Skeletal muscle tissue (tissue), 4 donors: ENCODE data around the gene CIRBP. TPM values are rescaled to one million over a fixed set of nuclear protein-coding genes. Genes with fewer than 3 reads are reported as not detected.
"Not testable (repeated sequence)": the region's sequence is repeated elsewhere in the genome, so short reads cannot be mapped to it uniquely, and the experiment has no call there.

ENCODE experiments used
- H3K27ac ChIP-seq: one replicate; pipeline ENCODE4 v1.7.0; 2013; ENCODE audit warnings: mild to moderate bottlenecking, low read depth, low read length, inconsistent platforms
- H3K27me3 ChIP-seq, 3 donors: one replicate each; pipeline ENCODE4 v1.7.0; 2013; ENCODE audit warnings: low read length in 3 of 3; ENCODE audit not compliant: control insufficient read depth in 3 of 3, insufficient read depth in 3 of 3
- H3K36me3 ChIP-seq, 3 donors: one replicate each; pipeline ENCODE4 v1.7.0; 2013; ENCODE audit warnings: low read length in 3 of 3; ENCODE audit not compliant: control insufficient read depth in 3 of 3, insufficient read depth in 3 of 3
- H3K4me1 ChIP-seq, 3 donors: one replicate each; pipeline ENCODE4 v1.7.0; 2013; ENCODE audit warnings: low read length in 3 of 3, mild to moderate bottlenecking in 3 of 3; ENCODE audit not compliant: control insufficient read depth in 3 of 3, insufficient read depth in 3 of 3
- H3K4me3 ChIP-seq, 3 donors: one replicate each; pipeline ENCODE4 v1.7.0; 2013; ENCODE audit warnings: low read length in 3 of 3
- H3K9ac ChIP-seq, 3 donors: one replicate each; pipeline ENCODE4 v1.7.0; 2013; ENCODE audit warnings: low read length in 3 of 3, mild to moderate bottlenecking in 3 of 3, moderate library complexity in 2 of 3, low read depth in 1 of 3
- H3K9me3 ChIP-seq, 3 donors: one replicate each; pipeline ENCODE4 v1.7.0; 2013; ENCODE audit warnings: low read length in 3 of 3; ENCODE audit not compliant: control insufficient read depth in 3 of 3
- total RNA-seq: library from RNA; depleted of rRNA; stranded (reverse); fragments of >200 nt; gene quantifications from one replicate; pipeline ENCODE4 v1.2.3, GENCODE V29; 2014
- donor health status: Osteomylitis.

Gene CIRBP
- total RNA-seq, 1 donor from 2014 or later = 413 TPM

- Histone ChIP-seq H3K27me3 (peaks cover 42 to 65% (median 65%) of the 10 kb centered on the region in 3 donors), H3K9ac (no peak overlapping the region), H3K36me3 (no peaks in the 10 kb centered on the region)
These were observed 43.9 kb downstream of the CIRBP start for GRCh38 chr19:1312767-1313694.

GRCh38 chr19:1313695-1314613 lies 44.8 kb downstream of the CIRBP start:
- no peaks in the 10 kb centered on the region for H3K9me3 ChIP-seq
- peaks cover 3 to 8% (median 4%) of the 10 kb centered on the region in 3 donors for H3K4me1 ChIP-seq
- peaks cover 48 to 73% (median 71%) of the 10 kb centered on the region in 3 donors for H3K27me3 ChIP-seq
- H3K27ac ChIP-seq = no peak overlapping the region
- no peak overlapping the region for H3K9ac ChIP-seq
- H3K4me3 ChIP-seq = no peak overlapping the region
- no peaks in the 10 kb centered on the region for H3K36me3 ChIP-seq

More at GRCh38 chr19:1312767-1313694, 43.9 kb downstream of the CIRBP start:
- Histone ChIP-seq H3K27ac (no peak overlapping the region), H3K4me3 (no peak overlapping the region), H3K9me3 (no peaks in the 10 kb centered on the region), H3K4me1 (peaks cover 3 to 8% (median 4%) of the 10 kb centered on the region in 3 donors)

DNA sequence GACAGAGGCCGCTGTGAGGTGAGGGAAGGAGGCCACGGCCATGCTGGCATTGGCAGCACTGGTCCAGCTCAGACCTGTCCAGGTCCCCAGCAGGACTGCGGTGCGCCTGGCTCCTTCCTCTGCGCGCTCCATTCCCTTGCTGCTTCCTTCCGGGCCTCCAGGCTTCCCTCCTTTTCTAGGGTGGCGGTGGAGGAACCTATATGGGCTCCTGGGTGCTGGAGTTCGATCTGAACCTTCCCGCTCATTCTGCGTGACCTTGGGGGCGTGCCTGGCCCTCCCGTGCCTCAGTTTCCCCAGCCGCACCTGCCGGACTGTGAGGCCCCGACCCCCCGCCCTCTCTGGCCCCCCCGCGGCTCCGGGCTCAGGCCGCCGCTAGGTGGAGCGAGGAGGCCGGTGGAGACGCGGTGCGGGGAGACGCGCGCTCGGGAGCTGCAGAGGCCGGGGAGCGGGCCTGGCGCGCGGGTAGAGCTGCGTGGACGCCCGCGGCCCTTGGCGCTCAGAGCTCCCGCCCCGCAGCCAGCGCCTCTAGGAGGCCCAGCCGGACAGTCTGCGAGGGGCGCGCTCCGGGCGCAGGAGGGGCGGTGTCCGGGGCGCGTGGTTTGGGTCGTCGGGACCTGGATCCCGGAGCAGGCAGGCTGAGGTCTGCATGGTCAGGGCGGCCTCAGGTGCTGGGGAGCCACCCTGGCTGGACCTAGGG lies 46.5 kb downstream of the CIRBP start:
- Histone ChIP-seq H3K9me3 (no peaks in the 10 kb centered on the region), H3K27me3 (peaks cover 53 to 67% (median 58%) of the 10 kb centered on the region in 3 donors), H3K4me3 (no peak overlapping the region), H3K36me3 (no peaks in the 10 kb centered on the region), H3K27ac (no peak overlapping the region), H3K4me1 (peaks cover 3 to 8% (median 4%) of the 10 kb centered on the region in 3 donors), H3K9ac (peak overlapping the region in 1 of 3 donors; percentile 40)

- H3K36me3 ChIP-seq = no peaks in the 10 kb centered on the region
- peaks cover 3 to 8% (median 4%) of the 10 kb centered on the region in 3 donors for H3K4me1 ChIP-seq
- no peak overlapping the region for H3K9ac ChIP-seq
- no peak overlapping the region for H3K4me3 ChIP-seq
- H3K9me3 ChIP-seq = no peaks in the 10 kb centered on the region
- no peak overlapping the region for H3K27ac ChIP-seq
- peaks cover 53 to 69% (median 56%) of the 10 kb centered on the region in 3 donors for H3K27me3 ChIP-seq
These were observed 47.3 kb downstream of the CIRBP start for GRCh38 chr19:1316466-1316865.

- Histone ChIP-seq H3K4me3 (no peak overlapping the region), H3K9me3 (no peaks in the 10 kb centered on the region), H3K36me3 (no peaks in the 10 kb centered on the region), H3K4me1 (peaks cover 3 to 8% (median 4%) of the 10 kb centered on the region in 3 donors), H3K27ac (no peak overlapping the region), H3K27me3 (peaks cover 58 to 73% (median 60%) of the 10 kb centered on the region in 3 donors), H3K9ac (no peak overlapping the region)
These were observed 48.3 kb downstream of the CIRBP start for GRCh38 chr19:1317274-1318003.

DNA sequence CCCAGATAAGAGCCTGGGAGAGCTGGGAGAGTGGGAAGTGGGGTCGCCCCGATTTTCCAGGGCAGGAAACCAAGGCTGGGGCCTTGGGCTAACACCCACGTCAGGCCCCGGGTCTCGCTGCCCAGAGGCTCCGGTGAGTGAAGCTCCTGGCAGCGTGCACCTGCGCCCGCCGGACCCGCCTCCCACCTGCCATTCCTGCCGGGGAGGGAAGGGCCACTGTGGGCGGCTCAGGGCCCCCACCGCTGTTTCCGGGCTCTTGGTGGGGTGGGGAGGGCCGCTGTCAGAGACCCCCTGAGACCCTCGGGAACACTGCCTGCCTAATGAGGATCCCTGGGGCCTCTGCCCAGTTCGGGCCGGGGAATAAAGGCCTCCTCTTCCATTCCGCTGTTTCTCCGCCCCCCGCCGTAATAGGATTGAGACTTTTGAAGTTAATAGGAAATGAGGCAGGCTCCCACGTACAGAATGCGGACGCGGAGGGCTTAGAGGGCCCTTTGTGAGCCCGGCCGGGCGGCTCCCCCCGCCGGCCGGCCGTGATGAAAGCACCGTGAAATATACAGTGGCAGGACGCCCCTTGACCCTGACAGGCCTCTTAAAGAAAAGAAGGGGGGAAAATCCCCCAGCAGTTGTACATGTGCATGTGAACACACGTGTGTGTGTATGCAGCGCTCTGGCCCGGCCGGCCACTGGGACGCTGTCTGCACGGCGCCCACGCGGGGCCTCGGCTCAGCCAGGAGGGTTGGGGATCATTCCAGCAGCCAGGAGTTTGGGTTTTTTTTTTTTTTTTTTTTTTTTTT lies 49.7 kb downstream of the CIRBP start:
- no peaks in the 10 kb centered on the region for H3K36me3 ChIP-seq
- H3K27ac ChIP-seq = no peak overlapping the region
- H3K9me3 ChIP-seq = no peaks in the 10 kb centered on the region
- peaks cover 50 to 74% (median 58%) of the 10 kb centered on the region in 3 donors for H3K27me3 ChIP-seq
- no peak overlapping the region for H3K4me3 ChIP-seq
- peaks cover 3 to 8% (median 4%) of the 10 kb centered on the region in 3 donors for H3K4me1 ChIP-seq
- no peak overlapping the region for H3K9ac ChIP-seq

DNA sequence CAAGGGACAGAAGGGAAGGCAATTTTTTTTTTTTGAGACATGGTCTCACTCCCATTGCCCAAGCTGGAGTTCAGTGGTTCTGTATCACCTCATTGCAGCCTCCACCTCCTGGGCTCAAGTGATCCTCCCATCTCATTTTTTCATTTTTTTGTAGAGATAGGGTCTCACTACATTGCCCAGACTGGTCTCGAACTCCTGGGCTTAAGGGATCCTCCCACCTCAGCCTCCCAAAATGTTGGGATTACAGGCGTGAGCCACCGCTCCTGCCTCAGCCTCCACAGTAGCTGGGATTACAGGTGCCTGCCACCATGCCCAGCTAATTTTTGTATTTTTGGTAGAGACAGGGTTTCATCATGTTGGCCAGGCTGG lies 51.1 kb downstream of the CIRBP start:
- H3K4me3 ChIP-seq, H3K9ac ChIP-seq: not testable (repeated sequence)
- peaks cover 54 to 76% (median 57%) of the 10 kb centered on the region in 3 donors for H3K27me3 ChIP-seq

DNA sequence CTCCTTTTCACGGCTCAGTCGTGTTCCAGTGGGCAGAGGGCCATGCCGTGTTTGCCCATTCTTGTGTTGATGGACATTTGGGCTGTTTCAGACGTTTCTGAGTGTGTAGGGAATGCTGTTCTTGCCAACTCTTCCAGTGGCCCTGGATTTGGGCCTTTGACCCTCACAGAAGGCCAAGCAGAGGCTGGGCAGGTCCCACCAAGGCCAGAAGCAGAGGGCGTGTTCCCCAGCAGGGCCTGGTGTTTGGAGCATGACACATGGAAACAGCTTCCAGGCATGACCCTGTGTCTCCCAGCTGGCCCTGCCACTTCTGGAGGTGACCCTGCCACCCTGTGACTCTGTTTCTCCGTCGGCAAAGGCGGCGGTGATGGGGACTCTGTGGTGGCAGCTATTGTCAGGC lies 52.4 kb downstream of the CIRBP start:
- H3K36me3 ChIP-seq = no peaks in the 10 kb centered on the region
- no peaks in the 10 kb centered on the region for H3K9me3 ChIP-seq
- H3K9ac ChIP-seq = no peak overlapping the region
- H3K27ac ChIP-seq = no peak overlapping the region
- H3K27me3 ChIP-seq = peaks cover 54 to 75% (median 56%) of the 10 kb centered on the region in 3 donors
- no peak overlapping the region for H3K4me3 ChIP-seq
- peaks cover 0 to 2% (median 0%) of the 10 kb centered on the region in 3 donors for H3K4me1 ChIP-seq

More for the DNA sequence above, 51.1 kb downstream of the CIRBP start:
- not testable (repeated sequence) for H3K27ac ChIP-seq, H3K36me3 ChIP-seq, H3K4me1 ChIP-seq, H3K9me3 ChIP-seq
